Stomach (tissue), 4 donors: ENCODE data around the gene AANAT.

Experiments
- POLR2A ChIP-seq, 4 donors: fragments of 450-650 bp; IDR thresholded peaks; one replicate each; pipeline ENCODE4 v1.6.1; 2016; ENCODE audit warnings: antibody characterized with exemption in 4 of 4, control low read depth in 2 of 4, mild to moderate bottlenecking in 1 of 4, moderate library complexity in 1 of 4
- POLR2AphosphoS5 ChIP-seq, 3 donors: sonication (generic); formaldehyde crosslinking; IDR thresholded peaks; one replicate each; pipeline ENCODE4 v1.6.1; 2016; ENCODE audit warnings: antibody characterized with exemption in 3 of 3
- TF ChIP-seq, protein P1 (sequence below), 7 experiments: fragments of 450-650 bp in 4 of 7; fragments of 200-600 bp in 3 of 7; sonication (generic) in 3 of 7; IDR thresholded peaks; one replicate each; pipeline ENCODE4 v1.5.1; 2016 to 2019; ENCODE audit warnings: antibody characterized with exemption in 7 of 7, control low read depth in 2 of 7, mild to moderate bottlenecking in 1 of 7

DNA sequence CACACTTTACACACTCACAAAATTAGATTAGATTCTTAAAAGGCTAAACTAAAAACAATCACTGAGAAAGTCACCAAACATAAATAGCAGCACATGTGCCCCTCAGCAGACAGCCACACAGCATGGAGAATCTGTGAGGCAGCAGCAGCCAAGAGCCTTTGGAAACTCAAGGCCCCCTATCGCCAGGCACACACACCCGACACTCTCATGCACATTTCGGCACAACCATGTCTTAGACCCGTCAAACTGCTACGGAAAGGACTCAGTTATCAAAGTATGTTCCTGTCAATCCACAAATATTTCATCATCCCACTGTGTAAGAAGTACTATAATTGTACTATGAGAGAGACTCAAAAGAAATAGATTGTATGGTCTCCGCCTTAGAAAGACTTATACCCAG lies 35.4 kb upstream of the AANAT start:
- TF ChIP-seq, protein P1, sequence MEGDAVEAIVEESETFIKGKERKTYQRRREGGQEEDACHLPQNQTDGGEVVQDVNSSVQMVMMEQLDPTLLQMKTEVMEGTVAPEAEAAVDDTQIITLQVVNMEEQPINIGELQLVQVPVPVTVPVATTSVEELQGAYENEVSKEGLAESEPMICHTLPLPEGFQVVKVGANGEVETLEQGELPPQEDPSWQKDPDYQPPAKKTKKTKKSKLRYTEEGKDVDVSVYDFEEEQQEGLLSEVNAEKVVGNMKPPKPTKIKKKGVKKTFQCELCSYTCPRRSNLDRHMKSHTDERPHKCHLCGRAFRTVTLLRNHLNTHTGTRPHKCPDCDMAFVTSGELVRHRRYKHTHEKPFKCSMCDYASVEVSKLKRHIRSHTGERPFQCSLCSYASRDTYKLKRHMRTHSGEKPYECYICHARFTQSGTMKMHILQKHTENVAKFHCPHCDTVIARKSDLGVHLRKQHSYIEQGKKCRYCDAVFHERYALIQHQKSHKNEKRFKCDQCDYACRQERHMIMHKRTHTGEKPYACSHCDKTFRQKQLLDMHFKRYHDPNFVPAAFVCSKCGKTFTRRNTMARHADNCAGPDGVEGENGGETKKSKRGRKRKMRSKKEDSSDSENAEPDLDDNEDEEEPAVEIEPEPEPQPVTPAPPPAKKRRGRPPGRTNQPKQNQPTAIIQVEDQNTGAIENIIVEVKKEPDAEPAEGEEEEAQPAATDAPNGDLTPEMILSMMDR (IDR thresholded peaks at IDR 0.05) = no peak
- TF ChIP-seq POLR2A (IDR thresholded peaks at IDR 0.05) (no peak), POLR2AphosphoS5 (IDR thresholded peaks at IDR 0.05) (no peak)
